Subcutaneous adipose tissue (tissue), 4 donors: Measurements from ENCODE around the gene FMN1. TPM values are rescaled to one million over a fixed set of nuclear protein-coding genes. Genes with fewer than 3 reads are reported as not detected.

Source experiments
- CTCF ChIP-seq: fragments of 450-650 bp; IDR thresholded peaks from one replicate; pipeline ENCODE4 v1.5.1; 2016; ENCODE audit warnings: low read depth, mild to moderate bottlenecking, control low read depth, antibody characterized with exemption, moderate library complexity
- total RNA-seq, 4 donors: library from RNA; depleted of rRNA; stranded (reverse); fragments of >200 nt; gene quantifications; one replicate each; pipeline ENCODE4 v1.1.0, GENCODE V29; 2016

Gene FMN1
- total RNA-seq, 4 donors from 2014 or later = 15.6 to 76.7 (median 53.9) TPM

GRCh38 chr15:33043636-33044035 is 150.9 kb downstream of the FMN1 start:
- no peak for TF ChIP-seq CTCF

GRCh38 chr15:33040496-33040895 is 154.0 kb downstream of the FMN1 start:
- TF ChIP-seq CTCF = no peak

GRCh38 chr15:33034588-33034987 is 159.9 kb downstream of the FMN1 start:
- TF ChIP-seq CTCF = no peak

GRCh38 chr15:33032053-33032452 is 162.5 kb downstream of the FMN1 start:
- no peak for TF ChIP-seq CTCF

- no peak for TF ChIP-seq CTCF
Observed at GRCh38 chr15:33031324-33031821, 163.1 kb downstream of the FMN1 start.

GRCh38 chr15:33030315-33030714 is 164.2 kb downstream of the FMN1 start:
- no peak for TF ChIP-seq CTCF

- no peak for TF ChIP-seq CTCF
Observed at GRCh38 chr15:33029109-33029652, 165.3 kb downstream of the FMN1 start.
